ENCODE measurements around the gene LDLRAD3. TPM values are rescaled to one million over a fixed set of nuclear protein-coding genes. Genes with fewer than 3 reads are reported as not detected.

Gene LDLRAD3
- total and polyA plus RNA-seq, 4 donors, result 2.3 to 19.6 (median 10.8) TPM

DNA sequence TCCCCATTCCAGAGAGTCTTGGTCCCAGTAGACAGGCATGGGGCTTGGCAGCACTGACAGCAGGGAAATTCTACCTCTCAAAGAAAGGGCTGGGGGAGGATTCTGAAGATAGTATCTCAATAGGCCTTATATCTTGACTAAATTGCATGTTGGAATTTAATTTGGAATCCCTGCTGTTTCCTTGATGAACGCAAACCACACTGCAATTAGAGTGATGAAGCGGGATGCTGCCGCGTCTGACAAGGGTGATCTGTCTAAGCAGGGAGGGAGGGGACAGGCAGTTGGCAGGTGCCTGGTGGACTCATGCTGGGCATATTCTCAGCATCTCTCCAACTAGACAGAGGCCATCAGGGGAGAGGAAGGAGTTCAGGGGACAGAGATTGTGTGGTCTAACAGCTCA, 296.9 kb downstream of the LDLRAD3 start:
- DNase-seq (no peak), ATAC-seq (ENCODE audit: low FRiP score) (no peak)
- intact Hi-C loops (cut with DNase I), result no loop called here
- Histone ChIP-seq H3K36me3 (ENCODE audit: control insufficient read depth in 1 of 2, insufficient read depth in 2 of 2, low read length in 1 of 2) (no peaks in the 10 kb centered on the region), H3K27ac (ENCODE audit: low read depth in 1 of 2, low read length in 2 of 2) (no peak overlapping the region), H3K9me3 (ENCODE audit: control insufficient read depth, low read length) (no peaks in the 10 kb centered on the region), H3K4me1 (ENCODE audit: control insufficient read depth in 1 of 2, insufficient read depth in 2 of 2, low read length in 2 of 2) (no peaks in the 10 kb centered on the region), H3K4me3 (ENCODE audit: low read length in 2 of 2) (no peak overlapping the region), H3K27me3 (ENCODE audit: control insufficient read depth in 1 of 2, insufficient read depth in 2 of 2, low read length in 1 of 2) (no peaks in the 10 kb centered on the region)
- 94 to 97% methylated on average over 4 of the region's 4 CpGs for WGBS, 2 donors

DNA sequence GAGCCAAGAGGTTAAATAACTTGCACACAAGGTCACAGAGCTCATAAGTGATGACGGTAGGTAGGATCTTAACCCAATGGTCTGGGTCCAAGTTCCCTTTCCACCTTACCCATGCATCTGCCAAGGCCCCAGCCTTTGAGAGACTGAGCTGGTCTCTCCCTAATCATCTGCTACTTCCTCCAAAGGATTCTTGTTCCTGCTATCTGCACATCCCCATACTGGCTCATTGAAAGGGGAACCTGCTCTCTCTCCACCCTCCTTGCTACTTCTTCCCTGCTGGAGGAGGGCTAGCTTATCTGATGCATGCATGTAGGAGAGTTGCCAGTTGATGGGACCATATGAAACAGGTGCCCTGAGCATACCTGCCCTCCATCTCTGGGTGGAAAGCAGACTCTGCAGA, 297.6 kb downstream of the LDLRAD3 start:
- no peak for DNase-seq
- no peak for ATAC-seq (ENCODE audit: low FRiP score)
- Histone ChIP-seq H3K9me3 (ENCODE audit: control insufficient read depth, low read length) (no peaks in the 10 kb centered on the region), H3K4me1 (ENCODE audit: control insufficient read depth in 1 of 2, insufficient read depth in 2 of 2, low read length in 2 of 2) (no peaks in the 10 kb centered on the region), H3K27me3 (ENCODE audit: control insufficient read depth in 1 of 2, insufficient read depth in 2 of 2, low read length in 1 of 2) (no peaks in the 10 kb centered on the region), H3K4me3 (ENCODE audit: low read length in 2 of 2) (no peak overlapping the region), H3K27ac (ENCODE audit: low read depth in 1 of 2, low read length in 2 of 2) (no peak overlapping the region), H3K36me3 (ENCODE audit: control insufficient read depth in 1 of 2, insufficient read depth in 2 of 2, low read length in 1 of 2) (no peaks in the 10 kb centered on the region)
- 82 to 91% methylated on average over 1 of the region's 1 CpG for WGBS, 2 donors
- intact Hi-C loops (cut with DNase I), result no loop called here

DNA sequence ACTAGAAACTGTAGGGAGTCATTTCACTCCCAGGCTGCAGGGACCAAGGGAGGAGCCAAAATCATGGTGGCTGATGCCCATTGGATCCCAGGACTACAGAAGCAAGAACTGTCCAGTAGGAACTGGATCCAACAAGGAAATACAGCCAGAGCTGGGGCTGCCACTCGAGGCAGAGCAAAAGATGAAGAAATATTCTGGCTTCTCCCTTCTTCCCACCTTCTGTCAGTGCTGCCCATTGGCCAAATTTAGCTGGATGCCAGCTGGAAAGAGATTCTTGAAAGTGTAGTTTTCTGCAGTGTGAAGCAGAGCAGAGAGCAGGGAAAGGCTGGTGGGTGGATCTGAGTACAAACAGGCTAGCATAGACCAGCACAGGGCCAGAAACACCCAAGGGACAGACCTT, 299.8 kb downstream of the LDLRAD3 start:
- ATAC-seq (ENCODE audit: low FRiP score), result no peak
- Histone ChIP-seq H3K27ac (ENCODE audit: low read depth in 1 of 2, low read length in 2 of 2) (no peak overlapping the region), H3K9me3 (ENCODE audit: control insufficient read depth, low read length) (no peaks in the 10 kb centered on the region), H3K4me1 (ENCODE audit: control insufficient read depth in 1 of 2, insufficient read depth in 2 of 2, low read length in 2 of 2) (no peaks in the 10 kb centered on the region), H3K27me3 (ENCODE audit: control insufficient read depth in 1 of 2, insufficient read depth in 2 of 2, low read length in 1 of 2) (no peaks in the 10 kb centered on the region), H3K4me3 (ENCODE audit: low read length in 2 of 2) (no peak overlapping the region), H3K36me3 (ENCODE audit: control insufficient read depth in 1 of 2, insufficient read depth in 2 of 2, low read length in 1 of 2) (no peaks in the 10 kb centered on the region)
- intact Hi-C loops (cut with DNase I), result no loop called here
- no peak for DNase-seq
- 29 to 35% methylated on average over 1 of the region's 1 CpG for WGBS, 2 donors

- no peak overlapping the region for H3K27ac ChIP-seq (ENCODE audit: low read depth in 1 of 2, low read length in 2 of 2)
- intact Hi-C loops (cut with DNase I), result no loop called here
- H3K4me3 ChIP-seq (ENCODE audit: low read length in 2 of 2), result no peak overlapping the region
- H3K4me1 ChIP-seq (ENCODE audit: control insufficient read depth in 1 of 2, insufficient read depth in 2 of 2, low read length in 2 of 2), result no peaks in the 10 kb centered on the region
- no peak for DNase-seq
- peaks cover 0 to 1% of the 10 kb centered on the region in 2 donors for H3K27me3 ChIP-seq (ENCODE audit: control insufficient read depth in 1 of 2, insufficient read depth in 2 of 2, low read length in 1 of 2)
- H3K9me3 ChIP-seq (ENCODE audit: control insufficient read depth, low read length), result no peaks in the 10 kb centered on the region
- H3K36me3 ChIP-seq (ENCODE audit: control insufficient read depth in 1 of 2, insufficient read depth in 2 of 2, low read length in 1 of 2), result no peaks in the 10 kb centered on the region
- no peak for ATAC-seq (ENCODE audit: low FRiP score)
- 49 to 71% methylated on average over 3 of the region's 3 CpGs for WGBS, 2 donors
Measured at GRCh38 chr11:36247493-36247892, 303.6 kb downstream of the LDLRAD3 start.

GRCh38 chr11:36248436-36248835, 304.6 kb downstream of the LDLRAD3 start:
- Histone ChIP-seq H3K4me1 (ENCODE audit: control insufficient read depth in 1 of 2, insufficient read depth in 2 of 2, low read length in 2 of 2) (no peaks in the 10 kb centered on the region), H3K36me3 (ENCODE audit: control insufficient read depth in 1 of 2, insufficient read depth in 2 of 2, low read length in 1 of 2) (no peaks in the 10 kb centered on the region), H3K9me3 (ENCODE audit: control insufficient read depth, low read length) (no peaks in the 10 kb centered on the region), H3K4me3 (ENCODE audit: low read length in 2 of 2) (no peak overlapping the region), H3K27me3 (ENCODE audit: control insufficient read depth in 1 of 2, insufficient read depth in 2 of 2, low read length in 1 of 2) (peaks cover 0 to 1% of the 10 kb centered on the region in 2 donors), H3K27ac (ENCODE audit: low read depth in 1 of 2, low read length in 2 of 2) (no peak overlapping the region)
- ATAC-seq (ENCODE audit: low FRiP score), result no peak
- intact Hi-C loops (cut with DNase I), result no loop called here
- DNase-seq, result no peak
- WGBS, 2 donors, result 86% methylated on average over 4 of the region's 4 CpGs

- intact Hi-C loops (cut with DNase I), result no loop called here
- Histone ChIP-seq H3K4me1 (ENCODE audit: control insufficient read depth in 1 of 2, insufficient read depth in 2 of 2, low read length in 2 of 2) (no peaks in the 10 kb centered on the region), H3K36me3 (ENCODE audit: control insufficient read depth in 1 of 2, insufficient read depth in 2 of 2, low read length in 1 of 2) (no peaks in the 10 kb centered on the region), H3K27me3 (ENCODE audit: control insufficient read depth in 1 of 2, insufficient read depth in 2 of 2, low read length in 1 of 2) (peaks cover 0 to 1% of the 10 kb centered on the region in 2 donors), H3K4me3 (ENCODE audit: low read length in 2 of 2) (no peak overlapping the region), H3K27ac (ENCODE audit: low read depth in 1 of 2, low read length in 2 of 2) (no peak overlapping the region), H3K9me3 (ENCODE audit: control insufficient read depth, low read length) (no peaks in the 10 kb centered on the region)
- no peak for DNase-seq
- ATAC-seq (ENCODE audit: low FRiP score), result no peak
- 48 to 49% methylated on average over 2 of the region's 2 CpGs for WGBS, 2 donors
Measured at GRCh38 chr11:36249246-36249645, 305.4 kb downstream of the LDLRAD3 start.

DNA sequence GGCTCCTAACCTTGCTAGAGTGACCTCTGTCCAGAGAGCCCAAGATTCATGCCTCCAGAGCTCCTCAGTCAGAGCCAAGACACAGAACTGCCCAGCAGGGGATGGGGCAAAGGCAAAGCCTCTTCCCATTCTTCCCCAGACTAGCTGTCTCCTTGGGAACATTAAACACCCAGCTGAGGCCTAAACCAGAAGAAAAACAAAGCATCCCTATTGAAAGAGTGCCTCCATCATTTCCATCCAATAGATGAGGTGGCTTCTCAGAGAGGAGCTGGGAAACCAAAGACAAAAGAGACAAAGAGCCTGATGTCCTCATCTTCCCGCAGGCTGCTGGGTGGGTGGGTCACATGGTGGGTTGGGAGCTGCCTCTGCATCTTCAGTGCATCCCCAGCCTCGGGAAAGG, 308.0 kb downstream of the LDLRAD3 start:
- Histone ChIP-seq H3K4me1 (ENCODE audit: control insufficient read depth in 1 of 2, insufficient read depth in 2 of 2, low read length in 2 of 2) (no peaks in the 10 kb centered on the region), H3K36me3 (ENCODE audit: control insufficient read depth in 1 of 2, insufficient read depth in 2 of 2, low read length in 1 of 2) (no peaks in the 10 kb centered on the region), H3K9me3 (ENCODE audit: control insufficient read depth, low read length) (peaks cover 3% of the 10 kb centered on the region), H3K4me3 (ENCODE audit: low read length in 2 of 2) (no peak overlapping the region), H3K27me3 (ENCODE audit: control insufficient read depth in 1 of 2, insufficient read depth in 2 of 2, low read length in 1 of 2) (peaks cover 0 to 1% of the 10 kb centered on the region in 2 donors), H3K27ac (ENCODE audit: low read depth in 1 of 2, low read length in 2 of 2) (no peak overlapping the region)
- intact Hi-C loops (cut with DNase I), result no loop called here
- DNase-seq (no peak), ATAC-seq (ENCODE audit: low FRiP score) (no peak)
- 75 to 80% methylated on average over 2 of the region's 2 CpGs for WGBS, 2 donors

DNA sequence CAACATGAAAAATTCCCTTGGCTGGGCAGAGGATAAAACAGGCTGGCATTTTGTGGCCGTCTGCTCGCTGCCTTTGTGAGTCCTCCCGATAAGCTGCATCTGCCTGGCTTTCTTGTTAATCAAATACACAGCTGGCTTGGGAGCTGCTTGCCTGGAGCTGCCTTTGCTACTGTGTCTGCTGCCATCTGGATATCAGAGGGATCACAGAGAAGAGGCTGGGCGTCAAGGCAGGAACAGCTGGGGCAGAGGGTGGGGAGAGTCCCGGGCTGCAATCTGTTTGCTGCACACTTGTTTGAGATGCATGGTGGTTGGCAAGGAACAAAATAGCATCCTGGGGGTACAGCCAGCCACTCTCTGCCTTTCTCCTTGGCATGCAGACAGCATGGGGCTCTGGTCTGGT, 309.4 kb downstream of the LDLRAD3 start:
- H3K9me3 ChIP-seq (ENCODE audit: control insufficient read depth, low read length), result peaks cover 3% of the 10 kb centered on the region
- ATAC-seq (ENCODE audit: low FRiP score) (no peak), DNase-seq (no peak)
- no peaks in the 10 kb centered on the region for H3K4me1 ChIP-seq (ENCODE audit: control insufficient read depth in 1 of 2, insufficient read depth in 2 of 2, low read length in 2 of 2)
- WGBS, 2 donors, result 56 to 67% methylated on average over 5 of the region's 5 CpGs
- no peak overlapping the region for H3K4me3 ChIP-seq (ENCODE audit: low read length in 2 of 2)
- H3K36me3 ChIP-seq (ENCODE audit: control insufficient read depth in 1 of 2, insufficient read depth in 2 of 2, low read length in 1 of 2), result no peaks in the 10 kb centered on the region
- peaks cover 0 to 1% of the 10 kb centered on the region in 2 donors for H3K27me3 ChIP-seq (ENCODE audit: control insufficient read depth in 1 of 2, insufficient read depth in 2 of 2, low read length in 1 of 2)
- no peak overlapping the region for H3K27ac ChIP-seq (ENCODE audit: low read depth in 1 of 2, low read length in 2 of 2)
- intact Hi-C loops (cut with DNase I), result no loop called here

- intact Hi-C loops (cut with DNase I), result loop anchor here in 1 of 2 donors (5.0 kb wide), 1 partner anchor 432 kb away; no protein-coding TSS in a partner anchor
- no peak overlapping the region for H3K27ac ChIP-seq (ENCODE audit: low read depth in 1 of 2, low read length in 2 of 2)
- peaks cover 3% of the 10 kb centered on the region for H3K9me3 ChIP-seq (ENCODE audit: control insufficient read depth, low read length)
- DNase-seq, result no peak
- no peak overlapping the region for H3K4me3 ChIP-seq (ENCODE audit: low read length in 2 of 2)
- no peaks in the 10 kb centered on the region for H3K4me1 ChIP-seq (ENCODE audit: control insufficient read depth in 1 of 2, insufficient read depth in 2 of 2, low read length in 2 of 2)
- no peak for ATAC-seq (ENCODE audit: low FRiP score)
- H3K36me3 ChIP-seq (ENCODE audit: control insufficient read depth in 1 of 2, insufficient read depth in 2 of 2, low read length in 1 of 2), result no peaks in the 10 kb centered on the region
- 81 to 83% methylated on average over 1 of the region's 1 CpG for whole genome bisulfite sequencing, 2 donors
- no peaks in the 10 kb centered on the region for H3K27me3 ChIP-seq (ENCODE audit: control insufficient read depth in 1 of 2, insufficient read depth in 2 of 2, low read length in 1 of 2)
Measured at GRCh38 chr11:36254713-36255112, 310.9 kb downstream of the LDLRAD3 start.
